Caco-2 (cell line): ENCODE measurements around the gene SLC27A4. TPM values are rescaled to one million over a fixed set of nuclear protein-coding genes. Genes with fewer than 3 reads are reported as not detected.

Experiments
- BruUV-seq: library from RNA; stranded (reverse); fragments of 400-500 nt; replicated peaks from 2 replicates; lab custom pipeline; 2021; lab: Mats Ljungman, UMichigan
- CTCF ChIA-PET: fragments of 300-600 bp; sonication (Branson Sonifier 250); formaldehyde crosslinking; loops from one replicate; lab custom pipeline; 2022; ENCODE audit warnings: antibody characterized with exemption; lab: Charles Lee
- POLR2A ChIA-PET: fragments of 300-600 bp; sonication (Branson Sonifier 250); formaldehyde crosslinking; loops from one replicate; lab custom pipeline; 2022; ENCODE audit warnings: antibody characterized with exemption; lab: Charles Lee
- DNase-seq, 2 experiments: peaks; one replicate each; pipeline versions ENCODE4 v3.0.0 to v3.0.0-alpha.2; 2020 to 2022
- H3K27me3 ChIP-seq: replicated peaks from 2 replicates; pipeline ENCODE4 v1.6.0; 2011; ENCODE audit warnings: low read length; ENCODE audit not compliant: control insufficient read depth, insufficient read depth
- H3K36me3 ChIP-seq: 2 replicates; pipeline ENCODE4 v1.5.1; 2011; ENCODE audit warnings: low read length; ENCODE audit not compliant: control insufficient read depth, insufficient read depth
- H3K4me1 ChIP-seq: fragments of 250-450 bp; sonication (Bioruptor Pico); 2 replicates; pipeline ENCODE4 v1.5.1; 2020; ENCODE audit warnings: mild to moderate bottlenecking
- H3K4me3 ChIP-seq: 2 replicates; pipeline ENCODE4 v1.5.1; 2011; ENCODE audit warnings: low read depth, mild to moderate bottlenecking, control low read depth, low read length
- H3K9me3 ChIP-seq: fragments of 250-450 bp; sonication (Bioruptor Pico); 2 replicates; pipeline ENCODE4 v1.5.1; 2020; ENCODE audit warnings: mild to moderate bottlenecking, moderate library complexity
- H3K27ac Mint-ChIP-seq: one replicate; pipeline ENCODE4 v1.8.0; 2022; ENCODE audit warnings: mixed read lengths; ENCODE audit not compliant: unreplicated experiment
- H3K27me3 Mint-ChIP-seq: one replicate; pipeline ENCODE4 v1.8.0; 2022; ENCODE audit warnings: mixed read lengths; ENCODE audit not compliant: insufficient read depth, unreplicated experiment
- H3K36me3 Mint-ChIP-seq: one replicate; pipeline ENCODE4 v1.8.0; 2022; ENCODE audit warnings: mild to moderate bottlenecking, mixed read lengths; ENCODE audit not compliant: insufficient read depth, unreplicated experiment
- H3K4me1 Mint-ChIP-seq: one replicate; pipeline ENCODE4 v1.8.0; 2022; ENCODE audit warnings: low read depth, mixed read lengths; ENCODE audit not compliant: unreplicated experiment
- H3K4me3 Mint-ChIP-seq: one replicate; pipeline ENCODE4 v1.8.0; 2022; ENCODE audit warnings: mild to moderate bottlenecking, moderate library complexity, mixed read lengths; ENCODE audit not compliant: unreplicated experiment
- H3K9me3 Mint-ChIP-seq: one replicate; pipeline ENCODE4 v1.8.0; 2022; ENCODE audit warnings: mixed read lengths; ENCODE audit not compliant: unreplicated experiment
- intact Hi-C: fragments of 100-400 bp; cut with micrococcal nuclease; formaldehyde crosslinking; loops from one replicate; pipeline ENCODE4 v1.10.0; 2022; ENCODE audit not compliant: unreplicated experiment
- total RNA-seq: library from RNA; stranded (reverse); gene quantifications from 2 replicates; pipeline ENCODE4 v1.2.3, GENCODE V29; 2022
- TF ChIP-seq, protein P1 (sequence below), 2 experiments: fragments of 200-600 bp in 1 of 2; IDR thresholded peaks; 1 replicate in 1 of 2; 2 replicates in 1 of 2; pipeline versions ENCODE4 v1.5.1 to v1.8.0; 2011 to 2022; ENCODE audit warnings: antibody characterized with exemption in 1 of 2, control low read depth in 1 of 2, inconsistent platforms in 1 of 2, low read depth in 1 of 2, low read length in 1 of 2, mild to moderate bottlenecking in 1 of 2, moderate library complexity in 1 of 2; ENCODE audit not compliant: insufficient read depth in 1 of 2, severe bottlenecking in 1 of 2, unreplicated experiment in 1 of 2

The SLC27A4 gene
- total RNA-seq, 1 experiment from 2014 or later = 22.8 TPM

DNA sequence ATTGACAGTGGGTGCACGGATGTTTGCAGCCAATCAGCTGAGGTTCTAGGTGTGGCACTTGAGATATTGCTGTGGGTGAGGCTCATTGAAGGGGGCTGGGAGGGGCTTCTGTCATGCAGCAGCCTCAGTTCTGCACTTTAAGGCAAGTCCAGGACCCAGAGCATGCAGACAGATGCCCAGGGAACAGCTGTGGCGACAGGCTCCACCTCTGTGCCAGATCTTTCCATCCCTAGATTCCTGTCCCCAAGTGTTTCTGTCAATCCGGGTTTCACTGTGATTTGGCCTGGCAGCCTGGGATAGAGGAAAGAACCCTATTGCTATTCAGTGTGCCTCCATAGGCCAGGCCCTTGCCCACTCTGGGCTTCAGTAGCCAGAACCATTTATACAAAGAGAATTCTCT, 59.5 kb downstream of the SLC27A4 start:
- 0 out of 2 replicates have a peak, but pooled peaks cover 5% of the 10 kb centered on the region for H3K4me1 ChIP-seq
- H3K4me3 ChIP-seq = no peak overlapping the region
- TF ChIP-seq, protein P1, sequence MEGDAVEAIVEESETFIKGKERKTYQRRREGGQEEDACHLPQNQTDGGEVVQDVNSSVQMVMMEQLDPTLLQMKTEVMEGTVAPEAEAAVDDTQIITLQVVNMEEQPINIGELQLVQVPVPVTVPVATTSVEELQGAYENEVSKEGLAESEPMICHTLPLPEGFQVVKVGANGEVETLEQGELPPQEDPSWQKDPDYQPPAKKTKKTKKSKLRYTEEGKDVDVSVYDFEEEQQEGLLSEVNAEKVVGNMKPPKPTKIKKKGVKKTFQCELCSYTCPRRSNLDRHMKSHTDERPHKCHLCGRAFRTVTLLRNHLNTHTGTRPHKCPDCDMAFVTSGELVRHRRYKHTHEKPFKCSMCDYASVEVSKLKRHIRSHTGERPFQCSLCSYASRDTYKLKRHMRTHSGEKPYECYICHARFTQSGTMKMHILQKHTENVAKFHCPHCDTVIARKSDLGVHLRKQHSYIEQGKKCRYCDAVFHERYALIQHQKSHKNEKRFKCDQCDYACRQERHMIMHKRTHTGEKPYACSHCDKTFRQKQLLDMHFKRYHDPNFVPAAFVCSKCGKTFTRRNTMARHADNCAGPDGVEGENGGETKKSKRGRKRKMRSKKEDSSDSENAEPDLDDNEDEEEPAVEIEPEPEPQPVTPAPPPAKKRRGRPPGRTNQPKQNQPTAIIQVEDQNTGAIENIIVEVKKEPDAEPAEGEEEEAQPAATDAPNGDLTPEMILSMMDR (IDR thresholded peaks at IDR 0.05; ENCODE audit: insufficient read depth in 1 of 2, low read depth in 1 of 2, low read length in 1 of 2, severe bottlenecking in 1 of 2, unreplicated experiment in 1 of 2) = no peak
- Mint-ChIP-seq H3K27ac (no peak overlapping the region), H3K4me1 (no peaks in the 10 kb centered on the region), H3K36me3 (peaks cover 7% of the 10 kb centered on the region), H3K4me3 (no peak overlapping the region), H3K27me3 (no peaks in the 10 kb centered on the region), H3K9me3 (no peaks in the 10 kb centered on the region)
- BruUV-seq = no TSS peak
- POLR2A ChIA-PET = interaction anchor here (0.5 to 0.6 kb wide), 2 partner anchors 18 to 118 kb away, joined by 3 read pairs; no protein-coding TSS in a partner anchor
- no peaks in the 10 kb centered on the region for H3K27me3 ChIP-seq
- CTCF ChIA-PET = no interaction called here
- intact Hi-C loops = no loop called here
- H3K9me3 ChIP-seq = no peaks in the 10 kb centered on the region
- H3K36me3 ChIP-seq = no peaks in the 10 kb centered on the region
- no peak for DNase-seq

DNA sequence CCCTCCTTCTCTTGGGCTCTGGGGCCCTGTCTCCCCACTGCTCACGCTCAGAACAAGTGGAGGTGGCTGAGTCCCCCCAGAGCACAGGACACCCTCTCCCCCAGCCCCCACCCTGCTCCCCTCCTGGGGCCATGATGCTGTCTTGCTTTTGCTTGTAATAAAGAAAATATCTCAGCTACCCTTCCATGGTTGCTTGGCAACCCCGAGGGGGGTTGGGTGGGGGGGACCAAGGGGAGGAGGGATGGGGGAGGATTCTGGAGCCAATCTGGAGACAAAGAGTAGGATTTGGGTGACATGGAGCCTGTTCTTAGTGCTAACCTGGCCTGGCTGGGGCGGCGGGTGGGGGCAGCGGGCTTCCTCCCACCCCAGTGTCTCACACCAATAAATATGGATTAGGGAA, 64.2 kb downstream of the SLC27A4 start:
- no peaks in the 10 kb centered on the region for H3K36me3 ChIP-seq
- intact Hi-C loops = no loop called here
- no peaks in the 10 kb centered on the region for H3K9me3 ChIP-seq
- no peaks in the 10 kb centered on the region for H3K4me1 ChIP-seq
- H3K27me3 Mint-ChIP-seq = no peaks in the 10 kb centered on the region
- no peaks in the 10 kb centered on the region for H3K27me3 ChIP-seq
- no peaks in the 10 kb centered on the region for H3K9me3 Mint-ChIP-seq
- no peak overlapping the region for H3K4me3 Mint-ChIP-seq
- no peaks in the 10 kb centered on the region for H3K36me3 Mint-ChIP-seq
- no TSS peak for BruUV-seq
- no peak for DNase-seq
- H3K27ac Mint-ChIP-seq = no peak overlapping the region
- POLR2A ChIA-PET = no interaction called here
- TF ChIP-seq, protein P1 (IDR thresholded peaks at IDR 0.05; ENCODE audit: insufficient read depth in 1 of 2, low read depth in 1 of 2, low read length in 1 of 2, severe bottlenecking in 1 of 2, unreplicated experiment in 1 of 2) = no peak
- CTCF ChIA-PET = no interaction called here
- H3K4me1 Mint-ChIP-seq = no peaks in the 10 kb centered on the region
- no peak overlapping the region for H3K4me3 ChIP-seq

DNA sequence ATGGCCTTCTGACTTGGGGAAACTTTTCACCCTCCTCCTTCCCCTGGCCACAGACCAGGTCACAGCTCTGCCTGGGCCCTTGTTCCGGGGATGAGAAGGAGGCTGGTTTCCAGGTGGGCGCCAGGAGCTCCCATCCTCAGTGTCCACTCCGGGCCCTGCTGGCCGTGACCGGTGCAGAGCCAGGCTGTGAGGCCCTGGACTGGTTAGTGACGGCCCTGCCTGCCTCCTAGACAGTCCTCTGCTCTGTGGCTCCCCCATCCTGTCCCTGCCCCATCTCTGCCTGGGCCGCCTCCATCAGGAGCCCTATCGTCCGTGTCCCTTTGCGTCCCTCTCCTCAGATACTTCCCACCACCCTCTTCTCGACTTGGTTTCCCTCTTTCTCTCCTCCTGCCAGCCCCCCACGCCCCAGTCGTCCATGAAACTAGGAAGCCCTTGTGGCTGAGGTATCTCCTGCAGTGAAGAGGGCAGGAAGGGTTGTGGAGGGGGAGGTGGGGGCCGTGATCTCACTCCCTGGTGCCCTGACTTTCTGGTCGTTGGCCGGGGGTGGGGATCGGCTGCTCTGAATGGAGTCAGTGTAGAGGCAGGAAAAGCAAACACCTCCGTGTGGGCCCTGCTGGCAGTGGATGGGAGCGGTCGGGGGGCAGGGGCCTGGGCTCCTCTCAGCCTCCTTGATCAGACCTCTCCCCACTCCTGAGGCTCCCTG, 64.9 kb downstream of the SLC27A4 start:
- BruUV-seq = no TSS peak
- Mint-ChIP-seq H3K36me3 (no peaks in the 10 kb centered on the region), H3K27me3 (no peaks in the 10 kb centered on the region), H3K9me3 (no peaks in the 10 kb centered on the region), H3K27ac (peak overlapping the region; percentile 46), H3K4me3 (no peak overlapping the region), H3K4me1 (no peaks in the 10 kb centered on the region)
- TF ChIP-seq, protein P1 (IDR thresholded peaks at IDR 0.05; ENCODE audit: insufficient read depth in 1 of 2, low read depth in 1 of 2, low read length in 1 of 2, severe bottlenecking in 1 of 2, unreplicated experiment in 1 of 2) = no peak
- Histone ChIP-seq H3K9me3 (no peaks in the 10 kb centered on the region), H3K4me1 (no peaks in the 10 kb centered on the region), H3K27me3 (no peaks in the 10 kb centered on the region), H3K36me3 (no peaks in the 10 kb centered on the region), H3K4me3 (no peak overlapping the region)
- no peak for DNase-seq
- ChIA-PET POLR2A (no interaction called here), CTCF (no interaction called here)
- intact Hi-C loops = no loop called here
